Cerebellar cortex (tissue), 1 donor: Measurements from ENCODE around the gene TAB3.

Experiments
- DNase-seq: peaks from one replicate; pipeline ENCODE4 v3.0.0-alpha.2; 2015; ENCODE audit warnings: low spot score

The TAB3 gene, protein sequence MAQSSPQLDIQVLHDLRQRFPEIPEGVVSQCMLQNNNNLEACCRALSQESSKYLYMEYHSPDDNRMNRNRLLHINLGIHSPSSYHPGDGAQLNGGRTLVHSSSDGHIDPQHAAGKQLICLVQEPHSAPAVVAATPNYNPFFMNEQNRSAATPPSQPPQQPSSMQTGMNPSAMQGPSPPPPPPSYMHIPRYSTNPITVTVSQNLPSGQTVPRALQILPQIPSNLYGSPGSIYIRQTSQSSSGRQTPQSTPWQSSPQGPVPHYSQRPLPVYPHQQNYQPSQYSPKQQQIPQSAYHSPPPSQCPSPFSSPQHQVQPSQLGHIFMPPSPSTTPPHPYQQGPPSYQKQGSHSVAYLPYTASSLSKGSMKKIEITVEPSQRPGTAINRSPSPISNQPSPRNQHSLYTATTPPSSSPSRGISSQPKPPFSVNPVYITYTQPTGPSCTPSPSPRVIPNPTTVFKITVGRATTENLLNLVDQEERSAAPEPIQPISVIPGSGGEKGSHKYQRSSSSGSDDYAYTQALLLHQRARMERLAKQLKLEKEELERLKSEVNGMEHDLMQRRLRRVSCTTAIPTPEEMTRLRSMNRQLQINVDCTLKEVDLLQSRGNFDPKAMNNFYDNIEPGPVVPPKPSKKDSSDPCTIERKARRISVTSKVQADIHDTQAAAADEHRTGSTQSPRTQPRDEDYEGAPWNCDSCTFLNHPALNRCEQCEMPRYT

DNA sequence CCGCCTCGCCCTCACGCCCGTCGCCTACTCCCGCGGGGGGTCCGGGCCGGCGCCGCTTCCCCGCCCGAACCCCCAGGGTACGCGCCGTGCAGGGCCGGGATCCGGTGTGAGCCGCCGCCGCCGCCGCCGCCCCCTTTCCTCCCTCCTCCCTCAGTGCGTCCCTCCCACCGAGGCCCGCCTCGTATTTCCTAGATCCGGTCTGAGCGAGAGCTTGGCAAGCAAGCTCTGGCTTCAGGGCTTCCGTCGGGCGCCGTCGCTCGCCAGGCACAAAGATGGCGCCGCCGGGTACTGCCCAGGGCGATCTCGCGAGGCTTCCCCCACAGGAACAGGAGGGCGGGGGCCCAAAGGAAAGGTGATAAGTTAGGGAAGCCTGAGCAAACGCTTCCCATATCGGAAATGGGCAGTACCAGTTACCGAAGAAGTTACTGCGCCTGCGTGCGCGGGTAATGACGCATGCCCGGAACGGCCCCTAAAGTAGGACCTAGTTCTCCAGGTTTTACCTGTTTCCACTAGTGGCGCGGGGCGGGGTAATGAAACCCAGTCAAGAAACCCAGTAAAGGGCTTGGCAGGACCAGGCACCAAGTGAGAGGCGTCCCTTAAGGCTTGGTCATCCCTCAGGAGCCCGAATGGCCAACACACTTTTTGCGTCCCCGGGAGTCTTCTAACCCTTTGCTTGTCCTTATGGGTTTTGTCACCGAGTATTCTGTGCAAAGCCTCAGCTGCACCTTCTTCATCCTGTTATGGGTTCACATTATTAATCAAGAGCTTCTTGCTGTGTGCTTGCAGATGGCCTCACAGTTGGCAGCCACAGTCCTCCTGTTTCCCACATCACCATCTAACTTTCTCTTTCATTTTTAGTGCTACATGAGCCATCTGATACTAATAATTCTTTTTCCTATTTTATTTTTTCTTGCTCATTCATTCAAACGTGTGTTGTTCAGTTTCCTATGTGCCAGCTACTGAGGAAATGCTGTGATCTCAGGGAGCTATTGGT is at the start of gene TAB3:
Gene TAB3 (minus strand): TSS at position 108 of the 994 bp plus-strand sequence. CDS start 29,666 bp downstream, outside the sequence.
- DNase-seq, result peak; percentile 96

DNA sequence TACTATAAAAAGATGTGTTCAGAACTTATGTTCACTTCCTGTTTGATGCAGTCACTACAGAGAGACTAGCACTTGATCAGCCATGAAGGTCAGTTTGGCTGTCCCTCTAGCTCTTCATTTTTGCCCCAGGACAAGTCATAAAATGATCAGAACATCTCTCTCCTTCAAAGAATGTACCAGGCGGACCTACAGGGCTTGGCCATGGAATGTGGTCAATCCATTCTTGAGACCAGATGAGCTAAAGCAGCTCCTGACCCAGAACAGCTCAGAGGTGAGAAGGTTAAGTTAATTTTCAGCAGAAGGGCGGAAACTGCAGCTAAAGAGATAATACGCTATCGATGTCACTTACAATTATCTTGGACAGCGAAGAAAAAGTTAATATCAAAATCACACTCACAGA is 49.2 kb upstream of the TAB3 start:
- DNase-seq, result no peak

DNA sequence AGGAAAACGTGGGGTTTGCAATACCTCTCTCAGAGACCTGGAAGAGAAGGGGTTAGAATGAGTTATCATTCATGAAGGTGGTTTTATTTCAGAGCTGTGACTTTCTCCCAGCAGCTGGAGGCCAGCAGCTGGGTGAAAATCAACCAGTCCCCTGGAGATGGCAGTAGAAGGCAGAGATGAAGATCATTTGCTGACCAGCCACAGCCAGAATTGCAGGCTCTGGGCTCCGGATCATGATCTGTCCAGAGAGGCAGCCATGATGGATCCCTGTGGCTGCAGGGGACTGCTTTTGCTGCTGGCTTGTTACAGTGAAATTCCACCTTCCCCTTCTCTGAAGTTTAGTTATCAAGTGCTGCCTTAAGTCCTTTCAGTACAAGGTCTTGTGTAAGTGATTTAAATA is 46.9 kb upstream of the TAB3 start:
- DNase-seq, result peak; percentile 0

DNA sequence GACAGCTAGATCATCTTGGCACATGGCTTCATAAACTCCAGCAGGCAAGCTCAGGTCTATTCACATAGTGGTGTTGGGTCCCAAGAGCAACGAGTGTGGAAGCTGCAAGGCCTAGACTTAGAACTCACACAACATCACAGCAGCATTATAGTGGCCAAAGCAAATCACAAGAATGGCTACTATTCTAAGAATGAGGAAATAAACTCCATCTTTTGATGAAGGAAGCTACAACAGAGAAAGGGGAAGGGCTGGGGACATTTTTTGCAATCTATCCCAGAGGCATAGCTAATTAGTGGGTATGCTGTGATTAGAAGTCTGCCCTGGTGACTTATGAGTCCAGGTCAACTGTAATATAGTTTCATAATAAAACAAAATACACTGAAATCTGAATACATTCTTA is 42.9 kb upstream of the TAB3 start:
- no peak for DNase-seq

DNA sequence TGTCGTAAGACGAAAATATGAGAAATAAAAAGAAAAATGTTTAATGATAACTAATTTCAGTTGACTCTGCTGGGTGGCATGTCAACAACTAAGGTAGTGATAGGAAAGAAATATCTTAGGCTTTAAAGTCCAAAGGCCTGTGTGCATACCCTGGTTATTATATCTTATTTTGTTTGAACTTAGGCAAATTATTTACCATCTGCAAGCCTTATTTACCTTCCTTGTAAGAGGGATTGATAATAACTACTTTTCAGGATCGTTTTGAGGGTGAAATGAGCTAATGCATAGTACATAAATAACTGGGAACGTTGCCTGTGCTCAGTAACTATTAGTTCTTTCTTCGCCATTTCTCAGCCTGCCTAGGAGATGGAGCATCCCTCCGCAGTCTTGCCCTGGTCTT is 41.6 kb upstream of the TAB3 start:
- DNase-seq, result no peak

DNA sequence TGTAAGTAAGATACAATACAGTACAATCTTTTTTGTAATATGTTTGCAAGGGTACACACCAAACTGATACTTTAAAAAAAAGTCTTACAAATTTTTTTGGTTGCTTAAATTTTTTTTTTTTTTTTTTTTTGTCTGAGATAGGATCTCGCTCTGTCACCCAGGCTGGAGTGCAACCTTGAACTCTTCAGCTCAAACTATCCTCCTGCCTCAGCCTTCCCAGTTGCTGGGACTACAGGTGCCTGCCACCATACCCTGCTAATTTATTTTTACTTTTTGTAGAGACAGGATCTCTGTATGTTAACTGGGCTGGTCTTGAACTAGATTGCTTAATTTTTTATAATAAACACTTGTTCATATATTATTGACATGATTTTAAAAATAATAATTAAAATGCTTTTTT is 41.1 kb upstream of the TAB3 start:
- no peak for DNase-seq

DNA sequence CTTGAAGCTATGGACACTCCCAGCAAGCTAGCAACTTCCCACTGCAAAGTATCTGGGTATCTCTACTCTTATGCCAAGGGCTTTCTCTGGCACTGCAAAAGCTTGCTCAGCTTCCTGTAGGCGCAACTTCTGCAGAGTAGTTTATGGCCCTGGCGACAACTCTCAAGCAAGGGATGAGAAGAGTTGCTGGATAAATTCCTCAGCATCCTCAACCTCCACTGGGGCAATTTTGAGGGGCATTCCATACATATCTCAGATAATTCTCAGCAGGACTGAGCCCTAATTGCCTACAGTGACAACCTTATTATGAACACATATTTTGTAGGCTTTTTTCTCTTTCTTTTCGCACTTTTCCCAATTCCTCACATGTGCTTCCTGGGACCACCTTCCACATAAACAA is 31.2 kb upstream of the TAB3 start:
- no peak for DNase-seq

DNA sequence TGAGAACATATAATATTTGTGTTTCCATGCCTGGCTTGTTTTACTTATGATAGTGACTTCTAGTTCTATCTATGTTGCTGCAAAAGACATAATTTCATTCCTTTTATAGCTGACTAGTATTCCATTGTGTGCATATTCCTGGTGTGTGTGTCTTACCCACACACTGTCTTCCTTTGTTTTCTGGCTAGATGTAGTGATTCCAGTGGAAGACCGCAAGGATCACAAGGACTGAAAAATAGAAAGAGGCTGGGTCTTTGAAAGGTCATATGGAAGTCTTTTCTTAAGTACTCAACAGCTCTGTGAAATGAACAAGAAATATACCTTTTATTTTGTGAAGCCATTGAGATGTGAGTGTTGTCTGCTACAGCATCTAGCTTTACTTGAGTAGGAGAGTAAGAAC is 29.4 kb upstream of the TAB3 start:
- DNase-seq, result no peak

DNA sequence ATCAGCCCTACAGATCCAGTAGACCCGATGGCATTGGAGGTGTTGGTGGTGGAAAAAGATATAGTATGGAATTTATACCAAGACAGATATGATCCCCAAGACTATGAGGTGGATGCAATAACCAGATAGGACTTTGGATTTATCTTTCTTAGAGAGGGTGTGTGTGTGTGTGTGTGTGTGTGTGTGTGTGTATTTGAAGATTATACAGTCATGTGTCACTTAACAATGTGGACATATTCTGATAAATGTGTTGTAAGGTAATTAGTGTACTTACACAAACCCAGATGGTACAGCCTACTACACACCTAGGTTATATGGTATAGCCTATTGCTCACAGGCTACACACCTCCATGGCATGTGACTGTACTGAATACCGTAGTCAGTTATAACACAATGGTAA is 24.4 kb upstream of the TAB3 start:
- DNase-seq, result no peak

DNA sequence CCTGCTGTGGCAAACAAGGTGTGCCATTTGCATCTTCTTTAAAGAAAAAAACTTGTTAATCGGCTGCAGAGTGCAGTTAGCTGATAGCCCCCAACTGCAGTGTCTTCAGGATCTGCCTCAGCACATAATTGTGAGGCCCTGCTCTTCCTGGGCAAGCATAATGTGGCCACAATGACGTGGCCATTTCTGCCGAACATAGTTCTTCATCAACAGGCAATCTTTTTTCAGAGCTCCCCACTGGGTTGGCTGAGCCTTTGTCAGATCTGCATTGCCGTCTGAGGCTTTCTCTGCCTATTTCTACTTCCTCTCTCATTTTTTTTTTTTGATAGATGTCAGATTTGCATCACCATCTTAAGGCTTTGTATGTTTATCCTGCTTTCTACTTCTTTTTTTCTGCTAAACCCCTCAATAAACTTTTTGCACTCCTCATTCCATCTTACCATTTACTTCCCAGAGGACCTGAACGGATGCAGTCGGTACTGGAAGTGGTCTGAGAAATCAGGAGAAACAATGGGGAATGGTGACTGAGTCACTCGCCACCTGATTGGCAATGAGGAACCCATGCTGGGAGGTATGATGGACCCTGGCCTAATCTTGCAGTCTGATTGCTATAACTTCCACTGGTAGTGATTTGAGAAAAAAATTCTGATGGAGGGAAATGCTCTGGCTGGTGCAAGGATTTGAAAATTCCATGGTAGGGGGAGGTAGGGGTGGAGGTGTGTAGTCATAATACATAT is 21.2 kb upstream of the TAB3 start:
- no peak for DNase-seq

DNA sequence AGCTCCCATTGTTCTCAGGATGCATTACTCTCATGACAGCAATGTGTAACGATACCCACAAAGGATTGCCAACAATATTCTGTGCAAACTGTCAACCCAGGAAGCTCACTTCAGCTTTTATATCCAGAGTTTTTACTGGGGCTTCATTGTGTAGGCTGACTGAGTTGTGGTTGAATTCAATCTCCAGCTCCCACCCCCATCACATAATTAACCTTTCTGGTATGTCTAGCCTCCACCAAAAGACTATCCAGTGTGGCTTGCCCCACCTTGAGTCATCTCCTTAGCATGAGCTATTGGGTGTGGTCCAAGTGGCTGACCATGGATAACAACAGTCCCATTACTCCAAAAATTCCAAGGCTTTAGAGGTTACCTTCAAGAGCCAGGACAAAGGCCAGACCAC is 17.7 kb upstream of the TAB3 start:
- DNase-seq, result no peak

DNA sequence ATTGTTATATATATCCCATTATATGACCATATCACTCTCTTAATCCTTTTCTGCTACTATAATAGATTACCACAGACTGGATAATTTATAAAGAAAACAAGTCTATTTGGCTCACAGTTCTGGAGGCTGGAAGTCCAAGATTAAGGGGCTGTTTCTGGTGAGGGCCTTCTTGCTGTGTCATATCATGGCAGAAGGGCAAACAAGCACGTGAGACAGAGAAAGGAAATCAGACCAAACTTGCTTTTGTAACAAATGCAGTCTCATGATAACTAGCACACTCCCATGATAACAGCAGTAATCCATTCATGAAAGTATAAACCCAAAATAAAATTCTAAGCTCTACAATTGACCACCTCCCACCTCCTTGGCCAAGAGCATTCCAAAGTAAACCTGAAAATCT is 16.3 kb upstream of the TAB3 start:
- no peak for DNase-seq

DNA sequence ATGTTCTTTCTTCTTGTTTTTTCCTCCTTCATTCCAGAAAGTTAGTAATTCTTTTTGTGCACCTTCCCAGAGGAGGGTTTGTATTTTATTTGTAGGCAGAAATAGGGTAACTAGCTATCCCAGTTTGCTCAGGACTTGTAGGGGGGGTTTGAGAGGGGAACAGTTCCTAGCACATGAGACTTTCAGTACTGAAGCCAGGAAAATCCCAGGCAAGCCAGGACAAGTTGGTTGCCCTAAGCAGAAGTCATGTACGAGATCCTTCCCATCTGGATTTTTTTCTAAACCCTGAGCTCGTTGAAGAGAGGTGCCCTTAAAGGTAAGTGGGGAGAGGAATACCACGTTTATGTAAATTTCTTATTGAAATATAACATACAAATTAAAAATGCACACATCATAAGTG is 15.6 kb upstream of the TAB3 start:
- DNase-seq, result no peak

DNA sequence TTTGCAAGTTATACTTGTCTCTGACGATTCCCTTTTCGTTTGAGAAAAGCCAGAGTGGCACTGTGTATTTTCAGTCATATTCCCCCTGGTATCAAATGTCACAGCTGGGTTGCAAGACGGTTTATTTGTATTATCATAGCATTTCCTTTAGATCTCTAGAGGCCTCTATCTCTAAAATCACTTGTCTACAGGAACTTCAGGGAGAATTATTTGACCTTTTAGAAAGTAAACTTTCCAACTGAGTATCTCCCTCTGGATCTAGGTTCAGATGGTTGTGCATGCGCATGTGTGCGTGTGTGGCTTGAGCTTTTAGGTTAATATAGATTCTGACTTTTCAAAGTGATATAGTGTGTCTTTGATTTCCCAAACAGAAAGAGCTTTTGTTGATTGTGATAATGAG is 15.1 kb upstream of the TAB3 start:
- no peak for DNase-seq

DNA sequence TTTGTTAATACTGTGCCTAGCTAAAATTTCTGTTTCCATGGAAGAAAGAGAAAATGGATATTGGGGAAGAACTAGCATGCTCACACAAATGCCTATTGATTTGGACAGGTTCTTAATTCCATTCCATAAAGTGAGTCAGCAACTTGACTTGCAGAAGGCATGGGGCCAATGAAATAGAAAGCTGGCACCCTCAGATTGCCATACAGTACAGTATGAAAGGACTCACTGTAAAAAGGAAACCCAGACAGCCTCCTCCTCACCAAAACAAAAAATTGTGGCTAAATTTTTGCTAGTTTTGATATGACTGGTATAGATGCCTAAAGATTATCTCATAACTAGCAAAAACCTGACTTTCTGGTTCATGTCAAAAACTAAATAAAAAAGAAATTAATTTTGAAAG is 11.2 kb upstream of the TAB3 start:
- no peak for DNase-seq

DNA sequence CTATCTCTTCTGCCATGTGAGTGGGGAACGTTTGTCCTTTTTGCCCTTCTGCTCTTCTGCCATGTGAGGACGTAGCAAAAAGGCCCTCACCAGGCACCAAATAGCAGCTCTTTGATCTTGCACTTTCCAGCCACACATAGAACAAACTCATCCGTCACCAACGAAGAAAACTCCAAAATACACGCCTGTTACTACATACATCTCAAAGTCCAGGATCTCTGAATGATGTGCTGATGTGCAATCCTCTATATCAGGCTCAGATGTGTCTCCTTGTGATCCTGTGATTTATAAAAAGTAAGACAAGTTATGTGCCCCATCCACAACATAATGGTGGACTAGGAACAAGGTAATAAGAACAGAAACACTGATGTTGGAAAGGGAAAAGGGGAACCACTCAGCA is 9.8 kb upstream of the TAB3 start:
- DNase-seq, result no peak

DNA sequence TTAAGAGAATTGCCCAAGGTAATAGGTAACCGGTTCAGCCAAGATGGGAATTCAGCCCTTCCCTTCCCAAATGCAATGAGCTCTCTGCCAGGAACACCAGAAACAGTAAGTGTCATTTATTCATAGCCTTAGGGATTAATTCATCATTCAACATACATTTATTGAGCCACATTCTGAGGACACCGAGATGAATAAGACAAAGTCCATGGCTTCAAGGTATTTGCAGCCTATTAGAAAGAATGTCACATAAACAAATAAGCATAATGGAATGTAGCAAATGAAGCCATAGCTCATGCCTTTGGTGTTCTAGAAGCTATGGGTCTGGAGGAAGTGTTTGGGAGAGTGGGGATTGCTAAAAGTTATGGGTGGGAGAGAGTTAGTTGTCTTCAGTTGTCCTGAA is 6.3 kb upstream of the TAB3 start:
- no peak for DNase-seq

DNA sequence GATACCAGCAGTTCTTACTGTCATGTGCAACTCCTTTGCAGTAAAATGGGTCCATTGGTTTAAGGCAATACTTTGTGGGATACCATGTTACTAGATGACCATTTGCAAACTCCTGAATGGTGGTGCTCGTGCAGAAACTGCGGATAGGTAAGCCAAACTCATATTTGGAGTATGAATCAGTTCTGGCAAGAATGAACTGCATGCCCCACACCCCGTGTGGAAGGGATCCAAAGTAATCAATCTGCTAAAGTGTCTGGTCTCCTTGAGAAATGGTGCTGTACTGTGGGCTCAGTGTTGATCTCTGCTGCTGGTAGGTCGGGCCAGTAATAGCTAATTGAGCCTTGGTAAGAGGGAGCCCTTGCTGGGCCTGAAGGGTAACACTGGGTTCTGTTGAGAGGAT is 4.2 kb upstream of the TAB3 start:
- DNase-seq, result no peak

DNA sequence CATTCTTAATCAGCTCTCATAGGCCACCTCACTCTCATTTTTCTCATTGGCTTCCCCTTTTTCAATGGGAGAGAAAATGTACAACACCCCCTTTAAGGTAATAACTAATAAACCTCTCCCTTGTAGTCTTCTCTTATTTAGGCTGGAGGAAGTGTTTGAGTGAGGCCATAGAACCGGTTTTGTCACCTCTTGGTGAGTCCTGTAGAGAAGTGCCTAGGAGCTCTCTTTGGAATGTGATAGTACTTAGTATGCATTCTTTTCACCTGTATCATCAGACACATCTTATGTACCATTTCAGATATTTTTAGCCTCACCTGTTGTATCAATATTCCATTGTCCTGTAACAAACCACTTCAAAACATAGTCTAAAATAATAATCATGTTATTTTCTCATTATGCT is 3.5 kb upstream of the TAB3 start:
- DNase-seq, result no peak

DNA sequence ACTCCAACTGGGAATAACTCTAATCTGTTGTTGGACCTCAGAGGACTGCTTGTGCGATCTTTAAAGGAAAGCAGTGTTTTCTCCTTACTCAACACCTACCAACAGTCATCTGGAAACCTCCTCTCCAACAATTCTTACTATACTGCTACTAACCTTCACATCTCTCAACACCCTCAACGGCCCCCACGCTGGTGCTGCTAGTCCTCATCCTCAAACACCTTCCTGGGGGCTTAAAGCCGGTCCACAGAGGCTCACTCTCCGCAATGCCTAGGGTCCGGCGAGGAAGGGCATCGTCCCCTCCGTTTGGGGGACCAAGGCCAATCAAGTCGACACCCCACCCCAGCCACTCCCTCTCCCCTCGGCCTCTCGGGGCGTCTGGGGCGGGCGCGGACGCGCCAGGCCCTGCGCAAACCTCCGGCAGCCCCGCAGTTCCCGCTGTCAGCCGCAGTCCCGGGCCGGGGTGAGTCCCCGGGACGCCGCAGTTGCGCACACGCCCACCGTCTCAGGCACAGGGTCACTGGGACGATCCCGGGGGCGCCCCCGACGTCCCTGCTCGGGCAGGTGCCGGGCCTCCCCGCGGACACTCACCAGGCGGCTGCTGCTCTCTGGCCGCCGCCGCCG is 418 bp downstream of the TAB3 start:
- peak; percentile 17 for DNase-seq

DNA sequence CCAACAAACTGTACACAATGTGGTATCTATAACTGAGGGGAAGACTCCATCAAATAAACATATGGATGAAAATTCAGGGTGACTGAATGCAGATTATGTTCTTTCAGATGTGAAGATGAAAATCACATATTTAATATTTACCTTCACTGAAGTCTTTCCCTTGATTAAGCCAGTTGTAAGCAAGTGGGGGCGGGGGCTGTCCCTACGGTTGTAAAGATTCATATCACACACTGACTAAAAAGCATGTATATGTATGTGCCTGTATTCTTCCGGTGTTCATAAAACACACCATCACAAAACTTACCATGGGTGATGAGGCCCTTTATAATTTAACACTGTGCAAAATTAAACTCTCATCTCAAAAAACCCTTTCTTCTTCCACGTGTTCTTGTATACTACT is 1.3 kb downstream of the TAB3 start:
- DNase-seq, result no peak
